ENCODE data around the gene HLTF.

The HLTF gene

DNA sequence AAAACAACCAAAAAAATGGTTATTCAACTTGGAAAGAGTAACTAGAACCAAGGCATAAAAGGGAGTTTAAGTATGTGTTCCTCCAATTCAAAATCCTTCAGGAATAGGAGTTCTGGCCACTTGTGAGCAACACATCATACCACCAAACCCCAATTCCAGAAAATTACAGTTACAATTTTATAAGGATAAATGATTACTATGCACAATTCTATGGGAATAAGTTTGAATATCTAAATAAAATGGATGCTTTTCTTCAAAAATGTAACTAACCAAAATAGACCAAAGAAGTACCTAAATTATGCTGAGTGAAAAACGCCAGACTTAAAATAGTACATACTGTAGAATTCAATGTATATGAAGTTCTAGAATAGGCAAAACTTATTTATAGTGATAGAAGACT, 4.6 kb downstream of the HLTF start:
- DNase-seq: no peak

GRCh38 chr3:149080699-149081091, 5.6 kb downstream of the HLTF start:
- DNase-seq: no peak

- no peak for DNase-seq
These were observed 6.2 kb downstream of the HLTF start for GRCh38 chr3:149080011-149080698.

- no peak for DNase-seq
These were observed 8.7 kb downstream of the HLTF start for GRCh38 chr3:149077628-149078027.

DNA sequence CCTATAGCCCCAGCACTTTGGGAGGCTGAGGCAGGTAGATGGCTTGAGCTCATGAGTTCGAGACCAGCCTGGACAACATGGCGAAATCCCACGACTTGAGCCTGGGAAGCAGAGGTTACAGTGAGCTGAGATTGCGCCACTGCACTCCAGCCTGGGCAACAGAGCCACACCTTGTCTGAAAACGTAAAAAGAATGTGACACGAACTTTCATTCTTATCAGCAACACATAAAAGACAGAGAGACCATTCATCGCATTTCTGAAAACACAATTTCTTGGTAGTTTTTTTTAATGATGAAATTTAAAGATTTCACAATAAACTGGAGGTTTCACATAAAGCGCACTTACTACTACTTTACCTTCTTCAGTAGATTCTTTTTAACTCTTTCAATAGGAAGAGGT, 18.4 kb downstream of the HLTF start:
- no peak for DNase-seq

DNA sequence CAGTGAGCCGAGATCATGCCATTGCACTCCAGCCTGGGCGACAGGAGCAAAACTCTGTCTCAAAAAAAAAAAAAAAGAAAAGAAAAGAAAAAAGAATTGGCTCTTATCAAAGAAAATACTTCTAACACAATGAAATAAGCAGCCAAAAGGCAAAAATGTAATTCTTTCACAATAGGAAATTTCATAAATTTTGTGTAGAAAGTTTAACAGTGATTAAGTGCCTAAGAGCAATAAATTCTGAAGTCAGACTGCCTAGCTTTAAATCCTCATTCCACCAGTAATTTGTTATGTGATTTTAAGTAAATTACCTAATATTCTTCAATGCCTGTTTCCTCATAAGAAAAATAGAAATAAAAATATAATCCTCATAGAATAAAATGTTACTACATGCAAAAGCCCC, 24.6 kb downstream of the HLTF start:
- no peak for DNase-seq

GRCh38 chr3:149058602-149059001, 27.7 kb downstream of the HLTF start:
- DNase-seq: no peak

DNA sequence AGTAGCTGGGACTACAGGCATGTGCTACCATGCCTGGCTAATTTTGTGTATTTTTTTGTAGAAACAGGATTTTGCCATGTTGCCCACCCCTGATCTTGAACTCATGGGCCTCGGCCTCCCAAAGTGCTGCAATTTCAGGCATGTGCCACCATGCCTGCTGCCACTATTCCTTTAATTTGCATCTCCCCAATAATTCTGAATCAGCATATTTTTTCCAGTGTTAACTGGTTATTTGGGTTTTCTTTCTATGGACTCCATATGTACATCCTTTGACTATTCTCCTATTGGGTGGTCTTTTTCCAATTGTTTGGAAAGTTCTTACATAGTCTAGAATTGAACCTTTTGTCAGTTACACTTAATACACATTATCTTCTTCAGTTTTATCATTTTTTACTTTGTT, 28.1 kb downstream of the HLTF start:
- DNase-seq: no peak

- DNase-seq: no peak
These were observed 30.8 kb downstream of the HLTF start for GRCh38 chr3:149055575-149055974.

- DNase-seq: no peak
These were observed 41.8 kb downstream of the HLTF start for GRCh38 chr3:149044339-149045083.

- no peak for DNase-seq
These were observed 43.4 kb downstream of the HLTF start for GRCh38 chr3:149042789-149043386.

DNA sequence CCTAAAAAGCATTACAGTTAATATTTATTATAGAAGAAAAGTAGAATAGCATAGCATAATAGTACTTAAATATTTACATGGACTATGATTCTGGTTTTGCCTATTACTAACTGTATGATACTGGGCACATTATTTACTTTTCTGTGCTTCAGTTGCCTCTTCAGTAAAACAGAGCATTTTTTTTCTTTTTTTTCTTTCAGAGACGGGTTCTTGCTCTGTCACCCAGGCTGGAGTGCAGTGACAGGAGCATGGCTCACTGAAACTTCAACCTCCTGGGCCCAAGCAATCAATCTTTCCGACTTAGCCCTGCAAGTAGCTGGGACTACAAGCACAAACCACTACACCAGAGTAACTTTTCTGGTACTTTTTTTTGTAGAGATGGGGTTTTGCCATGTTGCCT, 48.0 kb downstream of the HLTF start:
- DNase-seq: no peak

GRCh38 chr3:149037684-149038083, 48.6 kb downstream of the HLTF start:
- no peak for DNase-seq

GRCh38 chr3:149031096-149031495, 55.2 kb downstream of the HLTF start:
- no peak for DNase-seq

DNA sequence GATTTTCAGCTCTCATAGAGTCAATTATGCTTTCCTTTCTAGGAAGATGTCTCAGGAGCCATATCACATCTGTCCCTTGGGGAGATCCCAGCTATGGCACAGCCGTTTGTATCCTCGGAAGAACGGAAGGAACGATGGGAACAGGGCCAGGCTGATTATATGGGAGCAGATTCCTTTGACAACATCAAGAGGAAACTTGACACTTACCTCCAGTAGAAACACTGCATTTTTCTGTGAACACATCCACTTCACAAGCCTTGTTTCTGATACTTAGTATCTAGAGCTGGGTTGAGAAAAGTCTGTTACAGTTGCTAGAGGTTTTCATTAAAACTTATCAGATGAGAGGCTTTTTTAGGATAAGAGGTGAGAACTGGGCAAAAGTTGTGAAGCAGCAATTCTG, 59.6 kb downstream of the HLTF start:
- no peak for DNase-seq

GRCh38 chr3:149023951-149024350, 62.4 kb downstream of the HLTF start:
- DNase-seq: no peak

- no peak for DNase-seq
These were observed 64.5 kb downstream of the HLTF start for GRCh38 chr3:149021830-149022229.

- DNase-seq: no peak
These were observed 65.5 kb downstream of the HLTF start for GRCh38 chr3:149020839-149021252.

GRCh38 chr3:149020196-149020838, 66.0 kb downstream of the HLTF start:
- DNase-seq: no peak

- DNase-seq: no peak
These were observed 66.8 kb downstream of the HLTF start for GRCh38 chr3:149019580-149019979.

DNA sequence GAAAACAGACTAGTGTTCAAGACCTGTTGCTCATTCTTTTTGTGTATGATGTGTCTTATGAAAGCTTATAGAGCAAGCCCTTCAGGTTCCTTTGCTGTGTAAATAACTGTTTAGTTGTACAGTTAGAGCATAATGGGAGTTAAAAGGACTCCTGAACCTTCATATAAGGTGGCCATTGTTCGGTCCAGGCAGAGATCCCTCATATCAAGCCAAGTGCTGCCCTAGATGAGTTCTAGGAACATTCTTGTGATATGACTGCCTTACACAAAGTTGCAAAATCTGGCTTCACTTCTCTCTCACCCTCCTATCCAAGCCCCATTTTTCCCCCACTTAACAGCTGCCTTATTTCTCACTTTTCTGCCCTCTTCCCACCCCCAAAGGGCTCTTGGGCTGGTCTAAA, 68.1 kb downstream of the HLTF start:
- no peak for DNase-seq

- no peak for DNase-seq
These were observed 69.4 kb downstream of the HLTF start for GRCh38 chr3:149016669-149017541.

GRCh38 chr3:149016242-149016641, 70.1 kb downstream of the HLTF start:
- no peak for DNase-seq

Measured in central memory CD4-positive, alpha-beta T cell (primary cell).